GM21717 (cell line): Measurements from ENCODE around the gene NRF1.
"Not testable (repeated sequence)": the region's sequence is repeated elsewhere in the genome, so short reads cannot be mapped to it uniquely, and the experiment has no call there.

Experiments
- ATAC-seq: cut with Tn5 transposase; IDR thresholded peaks from one replicate; pipeline ENCODE4 v1.9.1; 2021; ENCODE audit warnings: mild to moderate bottlenecking, moderate library complexity; ENCODE audit not compliant: unreplicated experiment

The NRF1 gene

DNA sequence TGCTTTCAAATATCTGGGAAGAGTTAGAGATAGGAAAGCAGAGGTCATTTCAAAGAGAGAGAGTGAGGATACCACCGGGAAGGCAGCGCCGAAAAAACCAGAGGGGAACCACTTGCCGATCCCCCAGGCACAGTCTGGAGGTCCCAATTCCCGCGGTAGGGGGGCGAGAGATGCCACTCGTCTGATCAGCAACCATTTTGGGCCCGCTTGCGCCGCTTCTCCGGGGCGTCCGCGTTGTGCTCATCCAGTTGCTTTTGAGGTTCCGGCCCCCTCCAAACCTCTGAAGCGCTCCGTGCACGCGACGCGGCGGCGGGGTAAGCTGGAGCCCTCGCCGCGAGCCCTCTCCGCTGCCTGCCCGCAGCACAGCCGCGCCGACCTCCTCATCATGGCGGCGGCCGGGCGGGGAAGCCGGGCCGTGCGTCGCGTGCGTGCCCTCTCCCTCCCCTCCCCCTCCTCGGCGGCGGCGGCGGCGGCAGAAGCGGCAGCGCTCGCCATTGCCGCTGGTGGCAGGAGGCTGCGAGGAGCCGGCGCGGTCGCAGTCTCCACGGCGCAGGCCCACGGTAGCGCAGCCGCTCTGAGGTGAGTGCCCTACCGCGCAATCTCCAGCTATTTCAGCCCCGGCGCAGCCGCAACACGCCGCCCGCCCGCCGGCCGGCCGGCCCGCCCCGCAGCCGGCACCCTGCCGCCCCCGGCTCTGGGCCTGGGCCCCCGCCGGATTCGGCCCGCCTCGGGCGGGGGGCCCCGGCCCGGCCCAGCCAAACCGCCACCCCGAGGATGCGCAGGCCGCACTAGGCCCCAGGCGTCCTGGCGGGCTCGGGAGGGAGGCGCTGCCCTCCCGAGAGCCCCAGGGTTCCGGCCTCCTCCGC is at the start of gene NRF1:
Gene NRF1, plus strand, starts transcription at position 475 of the 866 bp plus-strand sequence. CDS start 45,632 bp downstream, outside the sequence.
- peak; percentile 73 for ATAC-seq

- ATAC-seq, result not testable (repeated sequence)
These were observed 45.2 kb upstream of the NRF1 start for GRCh38 chr7:129566323-129566722.

DNA sequence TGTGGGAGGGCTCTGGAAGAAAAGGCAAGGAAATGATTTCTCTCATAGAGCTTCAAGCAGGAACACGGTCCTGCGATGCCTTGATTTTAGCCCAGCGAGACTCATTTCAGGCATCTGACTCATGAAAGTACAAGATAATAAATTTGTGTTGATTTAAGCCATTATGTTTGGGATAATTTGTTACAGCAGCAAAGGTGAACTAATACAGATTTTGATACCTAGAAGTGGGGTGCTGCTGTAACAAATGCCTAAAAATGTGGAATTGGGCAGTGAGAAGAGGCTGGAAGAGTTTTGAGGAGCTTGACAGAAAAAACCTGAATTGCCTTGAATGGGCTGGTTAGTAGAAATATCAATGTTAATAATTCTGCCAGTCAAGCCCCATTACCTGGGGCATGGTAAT is 44.1 kb upstream of the NRF1 start:
- ATAC-seq, result no peak

DNA sequence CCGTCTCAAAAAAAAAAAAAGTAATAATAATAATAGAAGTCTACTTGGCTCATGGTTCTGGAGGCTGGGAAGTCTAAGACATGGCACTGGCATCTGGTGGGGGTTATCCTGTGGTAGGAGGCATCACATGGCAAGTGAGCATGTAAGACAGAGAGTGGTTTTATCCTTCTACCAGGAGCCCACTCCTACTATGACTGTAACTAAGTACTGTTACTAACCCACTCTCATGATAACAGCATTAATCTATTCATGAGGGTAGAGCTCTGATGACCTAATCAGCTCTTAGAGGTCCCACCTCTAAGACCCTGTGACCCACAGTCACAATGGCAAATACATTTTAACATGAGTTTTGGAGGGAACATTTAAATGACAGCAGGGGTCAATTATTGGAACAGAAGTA is 43.3 kb upstream of the NRF1 start:
- no peak for ATAC-seq

GRCh38 chr7:129569326-129569725 is 42.2 kb upstream of the NRF1 start:
- no peak for ATAC-seq

GRCh38 chr7:129569811-129570215 is 41.7 kb upstream of the NRF1 start:
- no peak for ATAC-seq

GRCh38 chr7:129571201-129571600 is 40.3 kb upstream of the NRF1 start:
- ATAC-seq, result no peak

DNA sequence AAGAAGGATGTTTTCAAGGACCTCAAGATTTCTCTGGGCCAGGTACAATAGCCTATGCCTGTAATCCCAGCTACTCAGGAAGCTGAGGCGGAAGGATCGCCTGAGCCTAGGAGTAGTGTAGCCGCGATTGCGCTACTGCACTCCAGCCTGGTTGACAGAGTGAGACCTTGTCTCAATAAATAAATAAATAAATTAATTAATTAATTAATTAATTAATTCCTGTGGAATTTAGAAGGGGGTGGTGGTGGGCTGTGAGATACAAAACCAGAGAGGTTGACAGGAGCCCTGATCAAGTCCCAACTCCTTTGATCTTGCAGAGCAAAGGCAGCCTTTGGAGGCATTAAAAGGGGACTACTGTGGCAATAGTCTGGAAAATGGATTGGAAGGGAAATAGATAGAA is 39.3 kb upstream of the NRF1 start:
- no peak for ATAC-seq

- no peak for ATAC-seq
These were observed 37.0 kb upstream of the NRF1 start for GRCh38 chr7:129574487-129574886.

- ATAC-seq, result no peak
These were observed 35.8 kb upstream of the NRF1 start for GRCh38 chr7:129575699-129576098.

DNA sequence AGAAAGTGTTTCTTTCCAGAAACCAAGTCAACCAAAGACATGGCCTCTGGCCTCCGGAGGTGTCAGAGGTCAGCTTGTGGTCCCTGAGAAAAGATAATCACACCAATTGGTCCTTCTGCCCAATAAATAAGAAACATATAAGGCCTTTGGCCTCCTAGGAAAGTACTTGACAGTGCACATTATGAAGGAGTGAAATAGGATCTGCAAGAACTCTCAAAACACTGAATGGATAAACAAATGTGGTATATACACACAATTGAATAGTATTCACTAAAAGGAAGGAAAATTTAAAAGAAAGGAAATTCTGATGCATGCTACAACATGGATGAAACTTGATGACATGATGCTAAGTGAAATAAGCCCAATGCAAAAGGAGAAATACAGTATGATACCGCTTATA is 35.4 kb upstream of the NRF1 start:
- no peak for ATAC-seq

DNA sequence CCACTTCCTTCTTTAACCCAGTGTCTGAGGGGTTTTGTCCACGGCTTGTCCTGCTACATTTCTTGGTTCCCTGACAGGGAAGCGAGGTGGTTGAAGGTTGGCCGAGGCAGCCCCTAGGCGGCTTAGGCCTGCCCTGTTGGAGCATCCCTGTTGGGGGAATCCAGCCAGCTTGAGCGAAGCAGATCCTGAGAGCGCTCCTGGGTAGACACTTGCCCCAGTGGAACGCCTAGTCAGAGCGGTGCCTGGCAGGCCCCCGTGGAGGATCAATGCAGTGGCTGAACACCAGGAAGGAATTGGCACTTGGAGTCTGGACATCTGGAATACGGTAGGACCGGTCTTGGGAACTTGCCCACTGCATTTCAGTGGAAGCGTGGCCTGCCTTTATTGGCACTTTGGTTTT is 32.7 kb upstream of the NRF1 start:
- no peak for ATAC-seq

- not testable (repeated sequence) for ATAC-seq
These were observed 25.3 kb upstream of the NRF1 start for GRCh38 chr7:129586179-129586578.

DNA sequence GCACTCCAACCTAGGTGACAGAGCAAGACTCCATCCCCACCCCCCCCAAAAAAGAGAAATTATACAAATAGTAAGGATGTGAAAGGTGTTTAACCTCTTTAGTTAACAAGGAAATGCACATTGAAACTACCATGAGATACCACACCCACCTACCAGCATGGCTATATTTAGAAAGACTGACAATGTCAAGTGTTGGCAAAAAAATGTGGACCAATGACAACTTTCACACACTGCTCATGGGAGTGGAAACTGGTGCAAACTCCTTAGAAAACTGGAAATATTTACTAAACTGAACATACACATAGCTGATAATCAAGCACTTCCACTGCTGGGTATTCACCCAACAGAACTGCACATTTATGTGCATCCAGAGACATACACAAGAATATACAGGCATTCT is 23.3 kb upstream of the NRF1 start:
- no peak for ATAC-seq

- no peak for ATAC-seq
These were observed 19.7 kb upstream of the NRF1 start for GRCh38 chr7:129591868-129592267.

DNA sequence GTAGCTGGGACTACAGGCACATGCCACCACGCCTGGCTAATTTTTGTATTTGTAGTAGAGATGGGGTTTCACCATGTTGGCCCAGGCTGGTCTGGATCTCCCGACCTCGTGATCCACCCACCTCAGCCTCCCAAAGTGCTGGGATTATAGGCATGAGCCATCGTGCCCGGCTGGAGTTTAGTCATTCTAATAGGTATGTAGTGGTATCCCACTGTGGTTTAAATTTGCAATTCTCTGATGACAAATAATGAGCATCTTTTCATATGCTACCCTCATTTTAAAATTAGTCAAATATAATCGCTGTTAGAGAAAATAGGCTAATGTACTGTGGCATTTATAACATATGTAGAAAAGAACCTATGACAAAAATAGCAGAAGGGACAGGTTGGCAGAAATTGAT is 15.1 kb upstream of the NRF1 start:
- not testable (repeated sequence) for ATAC-seq

DNA sequence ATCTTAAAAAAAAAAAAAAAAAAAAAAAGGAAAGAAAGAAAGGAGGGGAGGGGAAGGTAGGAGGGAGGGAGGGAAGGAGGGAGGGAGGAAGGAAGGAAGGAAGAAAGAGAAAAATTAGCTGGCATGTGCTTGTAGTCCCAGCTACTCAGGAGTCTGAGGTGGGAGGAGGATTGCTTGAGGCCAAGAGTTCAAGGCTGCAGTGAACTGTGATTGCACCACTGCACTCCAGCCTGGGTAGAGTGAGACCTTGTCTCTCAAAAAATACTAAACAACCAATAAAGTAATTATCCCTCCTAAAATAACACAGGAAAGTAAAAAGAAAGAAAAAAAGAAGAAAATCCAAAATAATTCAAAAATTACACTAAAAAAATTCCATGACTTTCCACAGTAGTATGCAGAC is 13.8 kb upstream of the NRF1 start:
- ATAC-seq, result no peak

- no peak for ATAC-seq
These were observed 12.3 kb upstream of the NRF1 start for GRCh38 chr7:129599174-129599573.

- ATAC-seq, result not testable (repeated sequence)
These were observed 7.9 kb upstream of the NRF1 start for GRCh38 chr7:129603594-129603993.

- ATAC-seq, result not testable (repeated sequence)
These were observed 7.5 kb upstream of the NRF1 start for GRCh38 chr7:129604021-129604420.

- no peak for ATAC-seq
These were observed 6.6 kb upstream of the NRF1 start for GRCh38 chr7:129604713-129605437.

- ATAC-seq, result no peak
These were observed 5.4 kb upstream of the NRF1 start for GRCh38 chr7:129605960-129606614.
